Nephron progenitor cell (in vitro differentiated cells): Measurements from ENCODE around the gene DLG3.

ENCODE experiments used
- DNase-seq: peaks from one replicate; pipeline ENCODE4 v3.0.0; 2021
- H3K27ac Mint-ChIP-seq: 2 replicates; pipeline ENCODE4 v1.8.0; 2021; ENCODE audit warnings: mild to moderate bottlenecking, moderate library complexity, mixed read lengths
- H3K27me3 Mint-ChIP-seq: 2 replicates; pipeline ENCODE4 v1.8.0; 2021; ENCODE audit warnings: mild to moderate bottlenecking, low read depth, mixed read lengths; ENCODE audit not compliant: poor library complexity
- H3K36me3 Mint-ChIP-seq: 2 replicates; pipeline ENCODE4 v1.8.0; 2021; ENCODE audit warnings: low read depth, mixed read lengths
- H3K4me1 Mint-ChIP-seq: 2 replicates; pipeline ENCODE4 v1.8.0; 2021; ENCODE audit warnings: mixed read lengths
- H3K4me3 Mint-ChIP-seq: 2 replicates; pipeline ENCODE4 v1.8.0; 2021; ENCODE audit warnings: mild to moderate bottlenecking, moderate library complexity, mixed read lengths
- H3K9me3 Mint-ChIP-seq: 2 replicates; pipeline ENCODE4 v1.8.0; 2021; ENCODE audit warnings: mild to moderate bottlenecking, moderate library complexity, mixed read lengths
- CTCF ChIP-seq: fragments of 200-600 bp; sonication (generic); IDR thresholded peaks from 2 replicates; pipeline ENCODE4 v1.5.0; 2021; ENCODE audit warnings: antibody characterized with exemption

Gene DLG3

GRCh38 chrX:70426286-70427278, 18.1 kb upstream of the DLG3 start:
- DNase-seq: no peak
- Mint-ChIP-seq H3K4me3 (no peak overlapping the region), H3K36me3 (no peaks in the 10 kb centered on the region), H3K4me1 (peaks cover 16% of the 10 kb centered on the region), H3K27ac (no peak overlapping the region), H3K9me3 (peaks cover 30% of the 10 kb centered on the region), H3K27me3 (no peaks in the 10 kb centered on the region)
- TF ChIP-seq CTCF: no peak

GRCh38 chrX:70427365-70427764, 17.3 kb upstream of the DLG3 start:
- Mint-ChIP-seq H3K9me3 (peaks cover 26% of the 10 kb centered on the region), H3K4me1 (peaks cover 14% of the 10 kb centered on the region), H3K27me3 (no peaks in the 10 kb centered on the region), H3K36me3 (no peaks in the 10 kb centered on the region), H3K4me3 (no peak overlapping the region), H3K27ac (no peak overlapping the region)
- no peak for DNase-seq
- TF ChIP-seq CTCF: no peak

- DNase-seq: no peak
- Mint-ChIP-seq H3K4me1 (peaks cover 7% of the 10 kb centered on the region), H3K36me3 (no peaks in the 10 kb centered on the region), H3K27me3 (peaks cover 2% of the 10 kb centered on the region), H3K27ac (no peak overlapping the region), H3K4me3 (no peak overlapping the region), H3K9me3 (peaks cover 32% of the 10 kb centered on the region)
- TF ChIP-seq CTCF: no peak
These were observed 14.9 kb upstream of the DLG3 start for GRCh38 chrX:70429759-70430158.

- Mint-ChIP-seq H3K27ac (no peak overlapping the region), H3K4me3 (peak overlapping the region; percentile 92)
These were observed 11.4 kb upstream of the DLG3 start for GRCh38 chrX:70432936-70433847.

GRCh38 chrX:70433848-70434351, 10.7 kb upstream of the DLG3 start:
- peak overlapping the region; percentile 96 for H3K27ac Mint-ChIP-seq
- no peaks in the 10 kb centered on the region for H3K36me3 Mint-ChIP-seq
- peak; percentile 53 for TF ChIP-seq CTCF
- H3K9me3 Mint-ChIP-seq: peaks cover 38% of the 10 kb centered on the region
- peaks cover 18% of the 10 kb centered on the region for H3K4me1 Mint-ChIP-seq
- peaks cover 39% of the 10 kb centered on the region for H3K27me3 Mint-ChIP-seq
- H3K4me3 Mint-ChIP-seq: peak overlapping the region; percentile 92
- DNase-seq: peak; percentile 74

More at GRCh38 chrX:70432936-70433847, 11.4 kb upstream of the DLG3 start:
- no peaks in the 10 kb centered on the region for H3K36me3 Mint-ChIP-seq
- no peak for TF ChIP-seq CTCF
- peaks cover 37% of the 10 kb centered on the region for H3K9me3 Mint-ChIP-seq
- peaks cover 18% of the 10 kb centered on the region for H3K4me1 Mint-ChIP-seq
- H3K27me3 Mint-ChIP-seq: peaks cover 32% of the 10 kb centered on the region
- DNase-seq: no peak
